Epithelial cell of prostate (primary cell): ENCODE measurements around the gene RNF125.

Experiments
- DNase-seq: peaks from one replicate; pipeline ENCODE4 v3.0.0-alpha.2; 2011; ENCODE audit warnings: low read depth, low spot score
- H3K27ac ChIP-seq: fragments of 450-650 bp; 2 replicates; pipeline ENCODE4 v1.5.1; 2017; ENCODE audit warnings: mild to moderate bottlenecking

Gene RNF125

GRCh38 chr18:32021756-32022564, 3.3 kb downstream of the RNF125 start:
- no peak for DNase-seq
- no peak overlapping the region for H3K27ac ChIP-seq

- DNase-seq: no peak
- no peak overlapping the region for H3K27ac ChIP-seq
Measured at GRCh38 chr18:32025744-32026143, 7.1 kb downstream of the RNF125 start.

- no peak for DNase-seq
- no peak overlapping the region for H3K27ac ChIP-seq
Measured at GRCh38 chr18:32026491-32027086, 8.0 kb downstream of the RNF125 start.

GRCh38 chr18:32029558-32029957, 10.9 kb downstream of the RNF125 start:
- no peak for DNase-seq
- no peak overlapping the region for H3K27ac ChIP-seq

GRCh38 chr18:32032609-32033008, 14.0 kb downstream of the RNF125 start:
- H3K27ac ChIP-seq: no peak overlapping the region
- no peak for DNase-seq

- no peak overlapping the region for H3K27ac ChIP-seq
- no peak for DNase-seq
Measured at GRCh38 chr18:32036506-32037180, 18.0 kb downstream of the RNF125 start.

- no peak overlapping the region for H3K27ac ChIP-seq
- no peak for DNase-seq
Measured at GRCh38 chr18:32037616-32038015, 19.0 kb downstream of the RNF125 start.

- DNase-seq: no peak
- no peak overlapping the region for H3K27ac ChIP-seq
Measured at GRCh38 chr18:32040936-32041335, 22.3 kb downstream of the RNF125 start.

GRCh38 chr18:32042337-32042736, 23.7 kb downstream of the RNF125 start:
- no peak overlapping the region for H3K27ac ChIP-seq
- no peak for DNase-seq

GRCh38 chr18:32048507-32049091, 30.0 kb downstream of the RNF125 start:
- no peak overlapping the region for H3K27ac ChIP-seq
- no peak for DNase-seq

GRCh38 chr18:32049393-32050171, 31.0 kb downstream of the RNF125 start:
- DNase-seq: peak; percentile 20
- H3K27ac ChIP-seq: no peak overlapping the region

GRCh38 chr18:32056613-32057358, 38.2 kb downstream of the RNF125 start:
- DNase-seq: no peak
- no peak overlapping the region for H3K27ac ChIP-seq

- no peak overlapping the region for H3K27ac ChIP-seq
- no peak for DNase-seq
Measured at GRCh38 chr18:32057624-32058165, 39.1 kb downstream of the RNF125 start.

GRCh38 chr18:32060026-32060425, 41.4 kb downstream of the RNF125 start:
- DNase-seq: no peak

GRCh38 chr18:32067375-32068167, 48.9 kb downstream of the RNF125 start:
- H3K27ac ChIP-seq: no peak overlapping the region
- no peak for DNase-seq

More at GRCh38 chr18:32060026-32060425, 41.4 kb downstream of the RNF125 start:
- H3K27ac ChIP-seq: no peak overlapping the region

GRCh38 chr18:32072321-32072720, 53.7 kb downstream of the RNF125 start:
- H3K27ac ChIP-seq: no peak overlapping the region
- DNase-seq: no peak

- no peak overlapping the region for H3K27ac ChIP-seq
- DNase-seq: no peak
Measured at GRCh38 chr18:32074206-32074605, 55.6 kb downstream of the RNF125 start.

- H3K27ac ChIP-seq: no peak overlapping the region
- DNase-seq: no peak
Measured at GRCh38 chr18:32078845-32079244, 60.2 kb downstream of the RNF125 start.
